ENCODE results near the gene PLPP1.

DNA sequence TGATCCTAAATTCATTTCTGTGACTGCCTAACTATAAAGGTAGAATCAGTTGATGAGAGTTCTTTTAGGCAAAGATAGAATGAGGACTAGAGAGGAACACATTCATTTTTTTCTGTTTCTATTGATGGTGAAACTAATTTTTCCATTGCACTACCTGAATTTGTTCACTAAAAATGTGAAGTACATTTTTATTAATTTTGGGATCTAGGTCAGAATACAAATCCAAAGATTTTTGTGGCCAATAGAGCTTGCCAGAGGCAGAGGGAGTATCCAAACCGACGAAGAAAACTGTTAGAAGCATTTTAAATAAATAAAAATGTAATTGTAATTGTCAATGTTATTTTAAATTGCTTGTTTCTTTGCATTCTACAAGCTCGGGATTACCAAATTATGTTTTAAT is 148.9 kb downstream of the PLPP1 start:
- TF ChIP-seq, protein P1, sequence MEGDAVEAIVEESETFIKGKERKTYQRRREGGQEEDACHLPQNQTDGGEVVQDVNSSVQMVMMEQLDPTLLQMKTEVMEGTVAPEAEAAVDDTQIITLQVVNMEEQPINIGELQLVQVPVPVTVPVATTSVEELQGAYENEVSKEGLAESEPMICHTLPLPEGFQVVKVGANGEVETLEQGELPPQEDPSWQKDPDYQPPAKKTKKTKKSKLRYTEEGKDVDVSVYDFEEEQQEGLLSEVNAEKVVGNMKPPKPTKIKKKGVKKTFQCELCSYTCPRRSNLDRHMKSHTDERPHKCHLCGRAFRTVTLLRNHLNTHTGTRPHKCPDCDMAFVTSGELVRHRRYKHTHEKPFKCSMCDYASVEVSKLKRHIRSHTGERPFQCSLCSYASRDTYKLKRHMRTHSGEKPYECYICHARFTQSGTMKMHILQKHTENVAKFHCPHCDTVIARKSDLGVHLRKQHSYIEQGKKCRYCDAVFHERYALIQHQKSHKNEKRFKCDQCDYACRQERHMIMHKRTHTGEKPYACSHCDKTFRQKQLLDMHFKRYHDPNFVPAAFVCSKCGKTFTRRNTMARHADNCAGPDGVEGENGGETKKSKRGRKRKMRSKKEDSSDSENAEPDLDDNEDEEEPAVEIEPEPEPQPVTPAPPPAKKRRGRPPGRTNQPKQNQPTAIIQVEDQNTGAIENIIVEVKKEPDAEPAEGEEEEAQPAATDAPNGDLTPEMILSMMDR (IDR thresholded peaks at IDR 0.05) = no peak
- TF ChIP-seq POLR2A (IDR thresholded peaks at IDR 0.05) = no peak
